Posterior vena cava (tissue), 2 donors: Measurements from ENCODE around the gene XRCC1. TPM values are rescaled to one million over a fixed set of nuclear protein-coding genes. Genes with fewer than 3 reads are reported as not detected.
"Not testable (repeated sequence)": the region's sequence is repeated elsewhere in the genome, so short reads cannot be mapped to it uniquely, and the experiment has no call there.

ENCODE experiments used
- DNase-seq: peaks from one replicate; pipeline ENCODE4 v3.0.0-alpha.2; 2020; ENCODE audit warnings: low spot score
- intact Hi-C, 2 donors: fragments of 100-400 bp; cut with DNase I; formaldehyde crosslinking; loops; one replicate each; pipeline versions ENCODE4 v1.14.1 to v1.14.2; 2022 to 2023
- total RNA-seq, 2 donors: library from RNA; stranded (reverse); fragmentation: NEBNext Ultra II Directional; extraction: Animal tissue kit (Norgen Biotek cat#: 25700); gene quantifications; one replicate each; pipeline ENCODE4 v1.2.1, GENCODE V29; 2021
- donor health status: DM: yes; HTN: yes; CAD: no.
- donor health status: DM: yes; HTN: yes; CAD: no.

The XRCC1 gene
- total RNA-seq, 2 donors from 2014 or later, result 13.7 to 14.2 TPM

DNA sequence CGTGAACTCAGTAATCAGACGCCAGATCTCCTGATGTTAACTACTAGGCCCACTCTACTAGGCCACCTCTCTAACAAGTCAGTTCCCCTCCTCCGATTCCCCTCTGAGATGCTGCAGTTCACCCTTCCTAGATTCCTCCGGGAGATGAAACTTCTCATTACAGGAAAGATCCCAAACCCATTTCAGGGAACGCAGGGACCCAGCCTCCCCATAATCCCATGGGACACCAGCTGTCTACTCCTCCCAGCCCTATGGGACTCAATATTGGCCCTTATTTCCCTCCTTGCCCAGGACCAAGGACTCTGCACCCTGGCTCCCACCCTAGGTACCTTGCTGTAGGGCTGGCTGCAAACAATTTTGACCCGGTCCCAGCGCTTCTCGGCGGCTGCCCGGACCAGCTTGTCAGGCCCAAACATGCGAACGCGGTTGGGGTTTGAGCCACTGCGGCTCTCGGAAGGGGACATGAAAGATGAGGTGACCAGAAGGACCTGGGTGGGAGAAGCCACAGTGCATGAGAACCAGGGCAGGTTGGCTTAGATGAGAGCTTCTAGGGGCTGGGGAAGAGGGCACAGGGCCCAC is 20.9 kb downstream of the XRCC1 start:
- no peak for DNase-seq
- intact Hi-C loops, result loop anchor here in 1 of 2 donors (10.0 kb wide), 1 partner anchor 100 kb away; no protein-coding TSS in a partner anchor

DNA sequence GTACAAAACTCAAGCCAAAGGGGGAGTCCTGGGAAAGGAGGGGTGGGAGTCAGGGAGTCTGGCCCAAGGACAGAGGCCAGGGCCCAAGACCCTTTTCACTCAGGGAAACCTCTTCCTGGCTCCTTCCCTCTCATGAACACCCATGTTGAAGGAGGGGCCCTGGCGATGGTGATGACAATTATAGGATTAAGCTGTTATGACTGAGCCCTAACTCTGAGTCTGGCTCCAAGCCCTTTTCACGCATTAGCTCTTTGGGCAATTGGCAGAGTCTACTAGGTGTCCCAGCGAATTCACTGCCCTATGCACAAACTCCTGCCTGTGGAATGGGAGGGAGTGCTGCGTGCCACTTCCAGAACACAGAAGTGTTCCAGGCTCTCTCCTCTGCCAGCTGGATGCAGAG is 21.7 kb downstream of the XRCC1 start:
- no peak for DNase-seq
- intact Hi-C loops, result loop anchor here in 1 of 2 donors (10.0 kb wide), 1 partner anchor 101 kb away; no protein-coding TSS in a partner anchor

DNA sequence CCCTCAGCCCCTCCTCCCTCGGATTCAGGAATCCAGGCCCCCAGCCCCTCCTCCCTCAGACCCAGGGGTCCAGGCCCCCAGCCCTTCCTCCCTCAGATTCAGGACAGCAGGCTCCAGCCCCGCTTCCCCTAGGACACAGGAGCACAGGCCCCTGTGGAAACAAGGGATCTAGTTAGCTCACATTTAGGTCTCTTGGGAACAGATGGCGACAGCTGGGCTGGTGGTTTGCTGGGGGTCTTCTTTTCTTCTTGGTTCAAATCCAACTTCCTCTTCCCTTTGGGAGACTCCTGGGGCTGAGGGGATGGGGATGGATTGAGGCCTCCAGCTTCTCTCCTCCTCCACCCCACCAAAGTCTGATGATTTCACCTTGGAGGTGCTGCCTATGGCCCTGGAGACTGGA is 22.7 kb downstream of the XRCC1 start:
- intact Hi-C loops, result loop anchor here in 1 of 2 donors (10.0 kb wide), 1 partner anchor 102 kb away; no protein-coding TSS in a partner anchor
- DNase-seq, result no peak

DNA sequence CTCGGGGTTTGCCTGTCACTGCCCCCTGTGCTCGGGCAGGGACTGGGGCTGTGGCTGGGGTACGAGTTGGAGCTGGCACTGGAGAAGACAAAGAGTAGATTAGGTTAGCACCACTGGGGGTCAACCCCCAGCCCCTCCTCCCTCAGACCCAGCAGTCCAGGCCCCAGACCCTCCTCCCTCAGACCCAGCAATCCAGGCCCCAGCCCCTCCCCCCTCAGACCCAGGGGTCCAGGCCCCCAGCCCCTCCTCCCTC is 23.2 kb downstream of the XRCC1 start:
- DNase-seq, result no peak
- intact Hi-C loops, result loop anchor here in 1 of 2 donors (10.0 kb wide), 1 partner anchor 103 kb away; no protein-coding TSS in a partner anchor

DNA sequence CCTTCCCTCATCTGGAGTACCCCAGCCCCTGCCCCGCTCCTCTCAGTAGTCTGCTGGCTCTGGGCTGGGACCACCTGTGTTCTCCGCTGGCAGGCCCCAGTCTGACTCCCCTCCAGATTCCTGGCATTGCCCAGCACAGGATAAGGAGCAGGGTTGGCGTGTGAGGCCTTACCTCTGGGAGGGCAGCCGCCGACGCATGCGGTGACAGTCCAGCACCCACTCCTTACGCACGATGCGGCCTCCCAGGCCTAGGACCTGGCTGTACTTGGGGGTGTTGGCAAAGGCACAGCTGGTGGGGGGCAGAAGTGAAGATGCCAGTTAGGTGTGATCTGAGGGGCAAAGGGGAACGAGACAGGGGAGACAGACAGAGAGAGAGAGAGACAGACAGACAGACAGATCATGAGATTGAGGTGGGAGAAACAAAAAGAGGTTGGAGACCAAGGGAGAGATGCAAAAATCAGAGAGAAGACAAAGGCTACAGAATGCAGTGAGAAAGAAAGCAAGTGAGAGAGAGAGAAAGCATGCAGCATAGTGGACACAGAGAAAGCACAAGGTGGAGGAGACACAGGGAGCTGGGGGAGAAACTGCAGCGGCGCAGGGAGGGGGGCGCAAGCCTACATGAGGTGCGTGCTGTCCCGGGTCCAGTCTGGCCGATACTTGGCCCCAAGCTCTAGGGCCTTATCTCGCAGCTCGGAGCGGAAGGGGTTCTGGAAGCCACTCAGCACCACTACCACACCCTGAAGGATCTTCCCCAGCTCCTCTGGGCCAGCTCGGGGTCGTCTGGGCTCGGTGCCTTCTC is 23.7 kb downstream of the XRCC1 start:
- DNase-seq, result no peak
- intact Hi-C loops, result loop anchor here in 1 of 2 donors (10.0 kb wide), 1 partner anchor 103 kb away; no protein-coding TSS in a partner anchor

DNA sequence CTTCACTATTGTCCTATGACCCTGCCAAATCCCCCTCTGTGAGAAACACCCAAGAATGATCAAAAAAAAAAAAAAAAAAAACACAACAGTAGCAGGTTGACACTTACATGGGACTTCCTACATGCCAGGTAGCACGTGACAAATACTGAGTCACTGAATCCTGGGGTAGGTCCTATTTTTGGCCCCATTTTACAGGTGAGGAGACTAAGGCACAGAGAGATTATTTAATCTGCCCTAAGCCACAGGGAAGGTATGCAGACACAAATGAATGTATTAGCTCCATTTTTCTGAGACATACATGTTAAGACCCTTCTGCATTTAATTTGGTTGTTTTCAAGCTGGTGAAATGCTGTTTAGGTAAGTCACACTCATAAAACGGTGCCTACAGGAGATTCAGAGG is 26.6 kb downstream of the XRCC1 start:
- intact Hi-C loops, result no loop called here
- no peak for DNase-seq

DNA sequence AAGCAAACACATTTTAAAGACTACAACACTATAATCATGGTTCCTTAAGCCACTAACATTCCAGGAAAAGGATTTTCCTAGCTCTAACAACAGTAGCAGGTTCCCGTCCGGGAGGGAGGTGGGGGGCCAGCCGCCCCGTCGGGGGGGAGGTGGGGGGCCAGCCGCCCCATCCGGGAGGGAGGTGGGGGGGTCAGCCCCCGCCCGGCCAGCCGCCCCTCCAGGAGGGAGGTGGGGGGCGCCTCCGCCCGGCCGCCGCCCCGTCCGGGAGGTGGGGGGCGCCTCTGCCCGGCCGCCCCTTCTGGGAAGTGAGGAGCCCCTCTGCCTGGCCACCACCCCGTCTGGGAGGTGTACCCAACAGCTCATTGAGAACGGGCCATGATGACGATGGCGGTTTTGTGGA is 27.4 kb downstream of the XRCC1 start:
- DNase-seq, intact Hi-C loops: not testable (repeated sequence)

DNA sequence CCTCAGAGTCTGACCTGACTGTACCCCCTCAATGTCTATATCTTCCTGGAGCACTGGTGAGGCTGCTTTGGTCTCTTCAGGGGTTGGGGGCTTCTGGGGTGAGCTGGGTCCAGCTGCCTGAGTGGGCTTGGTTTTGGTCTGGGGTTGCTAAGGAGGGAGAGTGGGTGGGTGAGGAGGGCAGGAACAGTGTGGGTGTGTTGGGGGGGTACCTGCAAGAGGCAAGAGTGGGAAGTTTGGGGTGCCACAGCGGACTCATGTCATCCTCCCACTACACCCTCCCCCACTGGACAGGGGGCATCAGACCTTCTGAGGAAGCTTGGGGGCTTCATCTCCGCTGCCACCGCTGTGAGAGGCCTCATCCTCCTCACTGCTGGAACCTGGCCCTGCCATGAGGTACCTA is 28.7 kb downstream of the XRCC1 start:
- intact Hi-C loops, result no loop called here

DNA sequence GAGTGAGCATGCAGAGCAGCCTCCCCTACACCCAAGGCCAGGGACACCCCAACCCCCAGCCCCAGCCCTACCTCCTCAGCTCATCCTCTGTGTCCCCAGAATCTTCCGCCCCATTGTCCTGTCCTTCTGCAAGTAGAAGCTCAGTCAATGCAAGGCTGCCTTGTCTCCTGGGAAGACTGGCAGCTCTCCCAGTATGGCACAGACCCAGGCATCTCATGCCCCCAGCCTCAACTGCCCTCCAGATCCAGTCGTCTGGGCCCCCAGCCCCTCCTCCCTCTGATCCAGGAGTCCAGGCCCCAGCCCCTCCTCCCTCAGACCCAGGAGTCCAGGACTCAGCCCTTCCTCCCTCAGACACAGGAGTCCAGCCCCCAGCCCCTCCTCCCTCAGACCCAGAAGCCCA is 29.3 kb downstream of the XRCC1 start:
- DNase-seq, result no peak

More for the DNA sequence above, 28.7 kb downstream of the XRCC1 start:
- DNase-seq, result no peak

DNA sequence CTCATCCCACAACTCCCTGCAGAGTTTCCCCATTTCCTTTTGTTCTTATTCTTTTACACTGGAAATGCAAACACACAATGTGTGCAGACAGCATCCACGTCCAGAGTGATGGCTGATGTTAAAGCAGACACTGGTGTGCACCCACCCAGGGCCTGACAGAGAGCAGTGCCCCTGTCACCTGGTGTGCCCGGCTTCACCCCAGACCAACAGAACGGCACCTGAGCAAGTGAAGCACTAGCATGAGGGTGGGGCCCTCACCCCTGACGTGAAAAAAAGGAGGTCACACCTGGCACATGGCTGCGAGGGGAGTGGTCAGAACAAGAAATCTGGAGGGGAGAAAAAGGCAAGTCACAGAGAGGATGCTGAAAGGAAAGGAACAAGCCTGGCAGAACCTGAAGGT is 30.1 kb downstream of the XRCC1 start:
- DNase-seq, result peak; percentile 53
- intact Hi-C loops, result no loop called here

More for the DNA sequence above, 29.3 kb downstream of the XRCC1 start:
- intact Hi-C loops, result no loop called here

DNA sequence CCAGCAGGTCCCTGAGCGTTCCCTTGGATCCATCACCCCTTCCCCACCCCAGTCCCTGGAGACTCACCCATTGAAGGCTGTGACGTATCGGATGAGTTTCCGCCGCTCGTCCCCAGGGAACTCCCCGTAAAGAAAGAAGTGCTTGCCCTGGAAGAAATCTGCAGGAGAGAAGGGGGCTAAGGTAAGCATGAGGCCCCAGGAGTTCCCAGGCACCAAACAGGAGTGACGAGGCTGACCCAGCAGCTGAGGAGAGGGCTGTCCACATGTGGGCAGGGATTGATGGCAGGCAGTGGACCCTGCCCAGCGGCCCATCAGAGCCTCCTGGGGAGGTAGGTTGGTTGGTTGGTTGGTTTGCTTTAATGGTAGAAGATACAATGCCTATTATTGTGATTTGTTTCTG is 31.2 kb downstream of the XRCC1 start:
- peak; percentile 55 for DNase-seq
- intact Hi-C loops, result no loop called here

DNA sequence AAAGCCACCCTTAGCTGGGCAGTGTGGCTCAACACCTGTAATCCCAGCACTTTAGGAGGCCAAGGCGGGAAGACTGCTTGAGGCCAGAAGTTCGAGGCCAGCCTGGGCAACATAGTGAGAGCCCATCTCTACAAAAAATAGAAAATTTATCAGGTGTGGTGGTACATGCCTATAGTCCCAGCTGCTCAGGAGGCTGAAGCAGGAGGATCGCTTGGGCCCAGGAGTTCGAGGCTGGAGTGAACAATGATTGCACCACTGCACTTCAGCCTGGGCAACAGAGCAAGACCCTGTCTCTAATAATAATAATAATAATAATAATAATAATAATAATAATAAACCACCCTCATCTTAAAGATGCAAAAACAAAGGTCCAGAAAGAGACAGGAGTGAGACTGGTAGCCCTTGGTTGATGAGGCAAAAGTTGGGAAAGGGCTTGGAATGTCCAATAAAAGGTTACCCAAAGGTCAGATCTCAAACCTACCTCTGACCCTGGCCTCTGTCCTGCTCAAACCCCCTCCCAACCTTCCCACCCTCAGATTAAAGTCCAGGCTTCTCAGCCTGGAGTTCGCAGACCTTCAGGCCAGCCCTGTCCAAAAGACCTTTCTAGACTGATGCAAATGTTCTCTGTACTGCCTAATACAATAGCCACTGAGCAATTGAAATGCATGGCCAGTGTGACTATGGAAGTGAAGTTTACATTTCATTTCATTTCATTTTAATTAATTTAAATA is 33.2 kb downstream of the XRCC1 start:
- DNase-seq, result no peak

DNA sequence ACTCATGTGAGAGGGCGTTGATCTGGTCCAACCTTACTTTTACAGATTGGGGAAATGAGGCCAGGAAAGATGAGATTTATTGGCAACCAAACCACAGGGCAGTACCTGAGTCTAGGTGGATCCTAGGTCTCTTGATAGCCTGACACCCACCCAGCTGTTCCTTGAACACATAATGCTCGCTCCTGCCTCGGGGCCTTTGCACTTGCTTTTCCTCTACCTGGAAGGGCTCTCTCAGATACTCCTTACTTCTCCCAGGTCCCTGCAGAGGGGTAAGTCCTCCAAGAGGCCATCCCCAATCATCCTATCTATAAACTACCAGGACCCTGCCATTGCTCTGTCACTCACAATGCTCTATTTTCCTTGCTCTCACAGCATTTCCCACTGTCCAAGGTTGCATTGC is 34.9 kb downstream of the XRCC1 start:
- DNase-seq, result no peak
- intact Hi-C loops, result no loop called here

More for the DNA sequence above, 33.2 kb downstream of the XRCC1 start:
- intact Hi-C loops, result no loop called here

DNA sequence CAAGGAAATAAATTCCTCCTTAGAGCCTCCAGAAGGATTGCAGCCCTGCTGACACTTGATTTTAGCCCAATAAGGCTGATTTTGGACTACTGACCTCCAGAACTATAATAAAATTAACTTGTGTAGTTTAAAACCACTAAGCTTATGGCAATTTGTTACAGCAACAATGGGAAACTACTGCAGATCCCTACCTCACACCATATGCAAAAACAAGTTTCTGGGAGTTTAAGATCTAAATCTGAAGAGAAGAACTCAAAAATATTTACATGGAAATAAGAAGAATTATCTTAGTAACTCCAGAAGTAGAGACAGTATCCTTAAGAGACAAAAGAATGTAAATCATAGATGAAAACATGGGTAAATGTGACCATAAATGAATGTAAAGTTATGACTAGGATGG is 36.4 kb downstream of the XRCC1 start:
- intact Hi-C loops, result loop anchor here in 1 of 2 donors (10.0 kb wide), 1 partner anchor 56 kb away; the partner anchor contains the start of genes IRGQ and ZNF576
- no peak for DNase-seq

DNA sequence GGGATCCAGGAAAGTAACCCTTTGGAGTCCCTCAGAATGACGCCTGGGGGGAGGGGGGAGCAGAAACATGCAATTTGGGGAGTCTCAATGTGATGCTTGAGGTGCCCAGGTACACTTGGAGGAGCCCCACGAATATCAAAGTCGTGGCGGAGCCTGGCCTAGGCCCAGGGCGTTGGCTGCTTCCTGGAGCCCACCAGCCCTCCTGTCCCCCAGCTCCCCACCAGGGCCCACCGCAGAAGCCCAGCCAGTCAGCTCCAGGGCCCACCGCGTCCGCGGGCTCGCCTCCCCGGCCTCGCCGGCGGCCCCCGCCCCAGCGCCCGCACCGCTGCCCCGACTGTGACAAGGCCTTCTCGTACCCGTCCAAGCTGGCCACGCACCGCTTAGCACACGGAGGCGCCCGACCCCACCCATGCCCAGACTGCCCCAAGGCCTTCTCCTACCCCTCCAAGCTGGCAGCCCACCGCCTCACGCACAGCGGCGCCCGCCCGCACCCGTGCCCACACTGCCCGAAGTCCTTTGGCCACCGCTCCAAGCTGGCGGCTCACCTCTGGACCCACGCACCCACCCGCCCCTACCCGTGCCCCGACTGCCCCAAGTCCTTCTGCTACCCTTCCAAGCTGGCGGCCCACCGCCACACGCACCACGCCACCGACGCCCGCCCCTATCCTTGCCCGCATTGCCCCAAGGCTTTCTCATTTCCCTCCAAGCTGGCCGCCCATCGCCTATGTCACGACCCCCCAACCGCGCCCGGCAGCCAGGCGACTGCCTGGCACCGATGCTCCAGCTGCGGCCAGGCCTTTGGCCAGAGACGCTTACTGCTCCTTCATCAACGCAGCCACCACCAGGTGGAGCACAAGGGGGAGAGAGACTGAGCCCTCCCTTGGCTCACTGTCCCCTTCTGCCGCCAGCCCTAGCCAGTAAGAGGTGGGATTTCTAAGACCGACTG is 40.2 kb downstream of the XRCC1 start:
- DNase-seq, result peak; percentile 90
- intact Hi-C loops, result loop anchor here in 1 of 2 donors (10.0 kb wide), 1 partner anchor 60 kb away; the partner anchor contains the start of genes IRGQ and ZNF576

DNA sequence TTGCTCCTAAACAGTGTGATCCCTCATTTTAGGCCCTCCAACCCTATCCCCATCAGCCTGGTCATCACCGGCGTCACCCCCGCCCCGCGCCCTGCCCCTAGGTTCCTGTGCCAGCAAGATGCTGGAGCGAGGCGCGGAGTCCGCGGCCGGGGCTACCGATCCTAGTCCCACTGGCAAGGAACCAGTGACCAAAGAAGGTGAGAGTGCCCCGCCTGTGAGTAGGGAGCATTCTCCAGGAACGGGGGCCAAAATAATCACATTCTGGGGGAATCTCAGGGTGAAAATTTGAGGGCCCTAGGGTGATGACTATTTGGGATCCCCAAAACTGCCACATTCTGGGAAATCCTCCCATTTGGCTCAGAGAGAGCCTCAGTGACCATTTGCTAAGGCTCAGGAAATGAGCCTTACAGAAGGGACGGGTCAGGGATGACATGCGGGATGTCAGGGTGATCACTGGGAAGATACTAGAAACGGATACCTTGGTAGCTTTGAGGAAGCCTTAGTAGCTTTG is 41.0 kb downstream of the XRCC1 start:
- intact Hi-C loops, result loop anchor here in 1 of 2 donors (10.0 kb wide), 1 partner anchor 60 kb away; the partner anchor contains the start of genes IRGQ and ZNF576
- no peak for DNase-seq

DNA sequence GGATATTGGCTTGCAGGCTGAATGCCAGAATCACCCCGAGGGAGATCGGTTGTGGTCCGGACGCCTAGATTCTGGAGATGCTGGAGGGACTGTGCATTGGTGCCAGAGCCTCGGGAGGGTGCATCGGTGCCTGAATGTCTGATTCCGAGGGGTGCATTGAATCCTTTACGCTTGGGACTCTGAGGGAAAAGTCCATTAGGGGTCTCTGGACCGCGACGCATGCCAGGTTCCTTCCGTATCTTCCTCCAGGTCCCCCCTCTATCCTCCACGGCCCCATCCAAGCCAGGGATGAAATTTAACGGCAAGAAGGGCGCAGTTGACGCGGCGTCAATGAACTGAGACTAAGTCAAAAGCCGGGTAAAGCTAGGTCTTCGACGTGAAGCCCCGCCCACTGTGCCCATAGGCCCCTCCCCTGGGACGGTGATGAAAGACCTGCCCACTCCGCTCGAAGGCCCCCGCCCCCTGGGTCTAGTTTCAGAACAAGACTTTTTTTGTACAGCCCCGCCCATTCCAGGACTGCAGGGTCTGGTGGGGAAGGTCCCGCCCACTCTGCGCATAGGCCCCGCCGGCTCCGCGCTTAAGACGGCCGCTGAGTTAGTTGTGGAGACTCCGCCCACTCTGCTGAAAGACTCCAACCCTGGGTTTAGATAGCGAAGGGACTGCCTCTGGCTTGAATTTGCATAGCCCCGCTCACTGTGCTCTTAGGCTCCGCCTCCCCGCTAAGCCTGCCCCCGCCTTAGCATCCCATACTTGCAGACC is 41.6 kb downstream of the XRCC1 start:
- intact Hi-C loops, result loop anchor here in 1 of 2 donors (10.0 kb wide), 1 partner anchor 61 kb away; the partner anchor contains the start of genes IRGQ and ZNF576
- peak; percentile 99 for DNase-seq
